ENCODE measurements around the gene CYLD. TPM values are rescaled to one million over a fixed set of nuclear protein-coding genes. Genes with fewer than 3 reads are reported as not detected.

The CYLD gene
- total RNA-seq, 4 donors from 2014 or later: 31.1 to 77.6 (median 50.2) TPM

DNA sequence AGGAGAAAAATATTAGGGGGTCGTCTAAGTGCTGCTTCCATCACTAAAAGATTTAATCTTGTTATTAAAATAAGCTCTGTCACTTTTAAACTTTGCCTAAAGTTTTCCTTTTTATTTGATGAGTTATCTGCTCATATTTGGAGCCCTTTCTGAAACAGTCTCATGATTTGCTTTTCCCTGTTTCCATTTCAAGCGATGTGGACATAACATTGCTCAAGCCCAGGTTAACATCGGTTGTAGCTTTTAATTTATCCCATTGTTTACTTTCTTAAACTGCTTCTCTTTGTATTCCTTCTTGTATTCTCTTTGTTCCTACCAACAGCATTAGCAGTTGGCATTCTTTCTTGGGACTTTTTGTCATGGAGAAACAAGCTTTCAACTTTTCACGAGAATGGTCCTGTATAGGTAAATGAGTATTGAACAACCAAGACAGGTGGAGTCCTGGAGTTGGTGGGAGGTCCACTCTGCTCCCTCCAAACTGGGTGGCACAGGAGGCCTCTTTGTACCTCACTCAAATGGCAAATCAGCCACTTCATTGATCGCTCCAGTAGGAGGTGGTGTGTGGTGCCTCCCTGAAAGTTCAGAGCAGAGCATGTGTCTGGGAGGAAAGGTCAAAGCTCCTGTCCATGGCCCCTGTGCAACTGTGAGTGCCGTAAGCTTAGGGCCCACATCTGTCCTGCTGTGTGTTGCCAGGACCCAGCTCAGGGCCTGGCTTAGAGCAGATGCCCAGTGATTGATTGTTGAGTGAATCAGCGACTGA is 107.0 kb downstream of the CYLD start:
- no peak for DNase-seq (ENCODE audit: low spot score in 2 of 2)
- Histone ChIP-seq H3K36me3 (no peaks in the 10 kb centered on the region), H3K4me1 (no peaks in the 10 kb centered on the region), H3K4me3 (no peak overlapping the region), H3K9me3 (no peaks in the 10 kb centered on the region), H3K27me3 (no peaks in the 10 kb centered on the region), H3K27ac (no peak overlapping the region)
- TF ChIP-seq EP300 (IDR thresholded peaks at IDR 0.05) (no peak), POLR2A (IDR thresholded peaks at IDR 0.05) (no peak), POLR2AphosphoS5 (IDR thresholded peaks at IDR 0.05) (no peak)
- TF ChIP-seq, protein P1, sequence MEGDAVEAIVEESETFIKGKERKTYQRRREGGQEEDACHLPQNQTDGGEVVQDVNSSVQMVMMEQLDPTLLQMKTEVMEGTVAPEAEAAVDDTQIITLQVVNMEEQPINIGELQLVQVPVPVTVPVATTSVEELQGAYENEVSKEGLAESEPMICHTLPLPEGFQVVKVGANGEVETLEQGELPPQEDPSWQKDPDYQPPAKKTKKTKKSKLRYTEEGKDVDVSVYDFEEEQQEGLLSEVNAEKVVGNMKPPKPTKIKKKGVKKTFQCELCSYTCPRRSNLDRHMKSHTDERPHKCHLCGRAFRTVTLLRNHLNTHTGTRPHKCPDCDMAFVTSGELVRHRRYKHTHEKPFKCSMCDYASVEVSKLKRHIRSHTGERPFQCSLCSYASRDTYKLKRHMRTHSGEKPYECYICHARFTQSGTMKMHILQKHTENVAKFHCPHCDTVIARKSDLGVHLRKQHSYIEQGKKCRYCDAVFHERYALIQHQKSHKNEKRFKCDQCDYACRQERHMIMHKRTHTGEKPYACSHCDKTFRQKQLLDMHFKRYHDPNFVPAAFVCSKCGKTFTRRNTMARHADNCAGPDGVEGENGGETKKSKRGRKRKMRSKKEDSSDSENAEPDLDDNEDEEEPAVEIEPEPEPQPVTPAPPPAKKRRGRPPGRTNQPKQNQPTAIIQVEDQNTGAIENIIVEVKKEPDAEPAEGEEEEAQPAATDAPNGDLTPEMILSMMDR (IDR thresholded peaks at IDR 0.05): no peak
- WGBS: 88% methylated on average over 7 of the region's 7 CpGs

Other genes starting within 250 kb of the CYLD start
- gene NKD1, start 193.7 kb upstream of the CYLD start, total RNA-seq: 1 to 10 TPM; 1.8 to 9.1 (median 2.6) TPM
- gene SNX20, start 60.8 kb upstream of the CYLD start, total RNA-seq: 1 to 10 TPM in 2 of 4 donors, under 1 TPM in 2; 0.81 to 2.1 (median 1.2) TPM
- 10 to 100 TPM; 33.8 to 66.2 (median 48.6) TPM for gene NOD2, start 48.5 kb upstream of the CYLD start, total RNA-seq

Data from suprapubic skin (tissue), 4 donors.